ENCODE results near the gene SLC7A6. TPM values are rescaled to one million over a fixed set of nuclear protein-coding genes. Genes with fewer than 3 reads are reported as not detected.
A peak's percentile ranks its signal among the peaks of the same experiment; 100 is the strongest.

Gene SLC7A6
- total and polyA plus RNA-seq, 2 of the 13 experiments (the other 11 are each of a cell fraction or from before 2014, with no cell fraction given) = 35.8 to 70.8 TPM

- peak; percentile 40; the same call in 1 of the 2 replicates for TF ChIP-seq ZBTB25 (CRISPR knock-in tag; IDR thresholded peaks at IDR 0.05)
- peak; percentile 86 for TF ChIP-seq ZNF772 (CRISPR knock-in tag; IDR thresholded peaks at IDR 0.05)
- no peak for TF ChIP-seq ZNF503 (CRISPR knock-in tag; IDR thresholded peaks at IDR 0.05)
- TF ChIP-seq PBX2 (CRISPR knock-in tag; IDR thresholded peaks at IDR 0.05) = no peak
- no peak for TF ChIP-seq TCF7 (IDR thresholded peaks at IDR 0.05; ENCODE audit: low read depth)
- TF ChIP-seq FUBP1 (CRISPR knock-in tag; IDR thresholded peaks at IDR 0.05; ENCODE audit: borderline replicate concordance) = no peak
- TF ChIP-seq STAT5B (CRISPR knock-in tag; IDR thresholded peaks at IDR 0.05) = no peak
- TF ChIP-seq SOX13 (IDR thresholded peaks at IDR 0.05) = no peak
- peak in 1 of 2 experiments; percentile 82; a peak in 2 of 4 replicates for TF ChIP-seq SOX13 (CRISPR knock-in tag; conservative IDR thresholded peaks at IDR 0.05 in 1 of 2, IDR thresholded peaks at IDR 0.05 in 1 of 2)
- no peak for TF ChIP-seq RFX5 (IDR thresholded peaks at IDR 0.05; ENCODE audit: low read depth, low read length)
- peak; percentile 86 for TF ChIP-seq KAT8 (CRISPR knock-in tag; IDR thresholded peaks at IDR 0.05)
- TF ChIP-seq PAWR (CRISPR knock-in tag; IDR thresholded peaks at IDR 0.05; ENCODE audit: borderline replicate concordance) = no peak
- peak; percentile 84 for TF ChIP-seq NCOA2 (CRISPR knock-in tag; IDR thresholded peaks at IDR 0.05)
- peak; percentile 74; the same call in 1 of the 3 replicates for TF ChIP-seq MXI1 (IDR thresholded peaks at IDR 0.05; ENCODE audit: borderline replicate concordance, low read depth, low read length)
- TF ChIP-seq ZNF30 (CRISPR knock-in tag; IDR thresholded peaks at IDR 0.05) = no peak
- no peak; the same call in 1 of the 2 replicates for TF ChIP-seq ZNF768 (CRISPR knock-in tag; IDR thresholded peaks at IDR 0.05)
- no peak; the same call in 1 of the 2 replicates for TF ChIP-seq ZNF749 (CRISPR knock-in tag; IDR thresholded peaks at IDR 0.05; ENCODE audit: borderline replicate concordance)
- TF ChIP-seq HNRNPLL (IDR thresholded peaks at IDR 0.05; ENCODE audit: low read depth, low read length, poor library complexity, severe bottlenecking) = no peak
- peak; percentile 2; the same call in 1 of the 2 replicates for TF ChIP-seq SMARCC2 (IDR thresholded peaks at IDR 0.05)
- peak; percentile 89 for TF ChIP-seq RARA (CRISPR knock-in tag; IDR thresholded peaks at IDR 0.05)
- no peak; the same call in 1 of the 2 replicates for TF ChIP-seq ZNF468 (CRISPR knock-in tag; IDR thresholded peaks at IDR 0.05)
- no peak for TF ChIP-seq ZMAT5 (CRISPR knock-in tag; IDR thresholded peaks at IDR 0.05; ENCODE audit: borderline replicate concordance, low read depth)
- TF ChIP-seq ZNF282 (IDR thresholded peaks at IDR 0.05; ENCODE audit: partially characterized antibody) = no peak
- TF ChIP-seq KLF16 (CRISPR knock-in tag; IDR thresholded peaks at IDR 0.05) = peak in 1 of 2 experiments; percentile 88; a peak in 2 of 4 replicates
Observed at GRCh38 chr16:68257906-68258800, 6.2 kb upstream of the SLC7A6 start (continued).
